Mucosa of descending colon (tissue), 3 donors: Measurements from ENCODE around the gene MMAB. TPM values are rescaled to one million over a fixed set of nuclear protein-coding genes. Genes with fewer than 3 reads are reported as not detected.

Experiments used
- ATAC-seq: fragments of 200-7000 bp; cut with Tn5 transposase; one replicate; pipeline ENCODE4 v1.9.1; 2020; ENCODE audit warnings: mild to moderate bottlenecking, moderate library complexity
- DNase-seq, 3 donors: peaks; one replicate each; pipeline ENCODE4 v3.0.0-alpha.2; 2020
- H3K36me3 ChIP-seq: fragments of 200-600 bp; one replicate; pipeline ENCODE4 v1.8.0; 2021; ENCODE audit warnings: low read depth, mild to moderate bottlenecking
- H3K4me1 ChIP-seq: fragments of 200-600 bp; one replicate; pipeline ENCODE4 v1.8.0; 2021; ENCODE audit warnings: low read depth, mild to moderate bottlenecking
- H3K4me3 ChIP-seq: fragments of 200-600 bp; one replicate; pipeline ENCODE4 v1.8.0; 2021; ENCODE audit warnings: mild to moderate bottlenecking
- H3K9me3 ChIP-seq: fragments of 200-600 bp; one replicate; pipeline ENCODE4 v1.8.0; 2021; ENCODE audit warnings: mild to moderate bottlenecking
- intact Hi-C, 2 donors: fragments of 100-400 bp; cut with DNase I in 1 of 2; cut with micrococcal nuclease in 1 of 2; formaldehyde crosslinking; loops; one replicate each; pipeline versions ENCODE4 v1.11.0 to v1.11.1; 2022; cut with DNase I, micrococcal nuclease
- total RNA-seq, 3 donors: library from RNA; stranded (reverse); fragmentation: NEBNext Ultra II Directional in 2 of 3; extraction: Animal tissue kit (Norgen Biotek cat#: 25700) in 2 of 3; gene quantifications; one replicate each; pipeline versions ENCODE4 v1.2.1 to v1.2.4, GENCODE V29; 2021 to 2023
- TF ChIP-seq, protein P1 (sequence below): fragments of 200-600 bp; IDR thresholded peaks from one replicate; pipeline ENCODE4 v1.8.0; 2022; ENCODE audit warnings: antibody characterized with exemption, mild to moderate bottlenecking
- donor health status: DM: no; HTN: no; CAD: no; lungs with moderate emphysema.
- donor health status: DM: no; HTN: no; CAD: no.
- donor health status: DM: no; HTN: yes; CAD: no.

Gene MMAB
- total RNA-seq, 3 donors from 2014 or later, result 29.9 to 45.5 (median 42.0) TPM

- intact Hi-C loops, result no loop called here
- ATAC-seq (no peak), DNase-seq (no peak)
- H3K36me3 ChIP-seq, result no peaks in the 10 kb centered on the region
- TF ChIP-seq, protein P1, sequence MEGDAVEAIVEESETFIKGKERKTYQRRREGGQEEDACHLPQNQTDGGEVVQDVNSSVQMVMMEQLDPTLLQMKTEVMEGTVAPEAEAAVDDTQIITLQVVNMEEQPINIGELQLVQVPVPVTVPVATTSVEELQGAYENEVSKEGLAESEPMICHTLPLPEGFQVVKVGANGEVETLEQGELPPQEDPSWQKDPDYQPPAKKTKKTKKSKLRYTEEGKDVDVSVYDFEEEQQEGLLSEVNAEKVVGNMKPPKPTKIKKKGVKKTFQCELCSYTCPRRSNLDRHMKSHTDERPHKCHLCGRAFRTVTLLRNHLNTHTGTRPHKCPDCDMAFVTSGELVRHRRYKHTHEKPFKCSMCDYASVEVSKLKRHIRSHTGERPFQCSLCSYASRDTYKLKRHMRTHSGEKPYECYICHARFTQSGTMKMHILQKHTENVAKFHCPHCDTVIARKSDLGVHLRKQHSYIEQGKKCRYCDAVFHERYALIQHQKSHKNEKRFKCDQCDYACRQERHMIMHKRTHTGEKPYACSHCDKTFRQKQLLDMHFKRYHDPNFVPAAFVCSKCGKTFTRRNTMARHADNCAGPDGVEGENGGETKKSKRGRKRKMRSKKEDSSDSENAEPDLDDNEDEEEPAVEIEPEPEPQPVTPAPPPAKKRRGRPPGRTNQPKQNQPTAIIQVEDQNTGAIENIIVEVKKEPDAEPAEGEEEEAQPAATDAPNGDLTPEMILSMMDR, result no peak
- H3K4me1 ChIP-seq, result no peaks in the 10 kb centered on the region
- H3K4me3 ChIP-seq, result no peak overlapping the region
- H3K9me3 ChIP-seq, result no peaks in the 10 kb centered on the region
These were observed 23.0 kb downstream of the MMAB start for GRCh38 chr12:109550281-109550680.

- Histone ChIP-seq H3K4me3 (no peak overlapping the region), H3K9me3 (no peaks in the 10 kb centered on the region), H3K36me3 (no peaks in the 10 kb centered on the region), H3K4me1 (no peaks in the 10 kb centered on the region)
- ATAC-seq, result no peak
- no peak for DNase-seq
- TF ChIP-seq, protein P1, result no peak
- intact Hi-C loops, result no loop called here
These were observed 23.6 kb downstream of the MMAB start for GRCh38 chr12:109549613-109550270.

- H3K4me1 ChIP-seq, result no peaks in the 10 kb centered on the region
- intact Hi-C loops, result no loop called here
- DNase-seq (no peak), ATAC-seq (no peak)
- H3K4me3 ChIP-seq, result no peak overlapping the region
- no peaks in the 10 kb centered on the region for H3K36me3 ChIP-seq
- TF ChIP-seq, protein P1, result no peak
- no peaks in the 10 kb centered on the region for H3K9me3 ChIP-seq
These were observed 25.0 kb downstream of the MMAB start for GRCh38 chr12:109548258-109548657.

- no peaks in the 10 kb centered on the region for H3K9me3 ChIP-seq
- TF ChIP-seq, protein P1, result no peak
- intact Hi-C loops, result no loop called here
- no peaks in the 10 kb centered on the region for H3K4me1 ChIP-seq
- no peak overlapping the region for H3K4me3 ChIP-seq
- H3K36me3 ChIP-seq, result no peaks in the 10 kb centered on the region
- no peak for DNase-seq
- no peak for ATAC-seq
These were observed 26.0 kb downstream of the MMAB start for GRCh38 chr12:109547286-109547685.

GRCh38 chr12:109545826-109546225, 27.5 kb downstream of the MMAB start:
- Histone ChIP-seq H3K9me3 (no peaks in the 10 kb centered on the region), H3K4me3 (no peak overlapping the region), H3K4me1 (no peaks in the 10 kb centered on the region), H3K36me3 (no peaks in the 10 kb centered on the region)
- ATAC-seq (no peak), DNase-seq (no peak)
- intact Hi-C loops, result no loop called here
- TF ChIP-seq, protein P1, result no peak
